ENCODE measurements around the gene BLVRB.
"Not testable (repeated sequence)": the region's sequence is repeated elsewhere in the genome, so short reads cannot be mapped to it uniquely, and the experiment has no call there.

The BLVRB gene

DNA sequence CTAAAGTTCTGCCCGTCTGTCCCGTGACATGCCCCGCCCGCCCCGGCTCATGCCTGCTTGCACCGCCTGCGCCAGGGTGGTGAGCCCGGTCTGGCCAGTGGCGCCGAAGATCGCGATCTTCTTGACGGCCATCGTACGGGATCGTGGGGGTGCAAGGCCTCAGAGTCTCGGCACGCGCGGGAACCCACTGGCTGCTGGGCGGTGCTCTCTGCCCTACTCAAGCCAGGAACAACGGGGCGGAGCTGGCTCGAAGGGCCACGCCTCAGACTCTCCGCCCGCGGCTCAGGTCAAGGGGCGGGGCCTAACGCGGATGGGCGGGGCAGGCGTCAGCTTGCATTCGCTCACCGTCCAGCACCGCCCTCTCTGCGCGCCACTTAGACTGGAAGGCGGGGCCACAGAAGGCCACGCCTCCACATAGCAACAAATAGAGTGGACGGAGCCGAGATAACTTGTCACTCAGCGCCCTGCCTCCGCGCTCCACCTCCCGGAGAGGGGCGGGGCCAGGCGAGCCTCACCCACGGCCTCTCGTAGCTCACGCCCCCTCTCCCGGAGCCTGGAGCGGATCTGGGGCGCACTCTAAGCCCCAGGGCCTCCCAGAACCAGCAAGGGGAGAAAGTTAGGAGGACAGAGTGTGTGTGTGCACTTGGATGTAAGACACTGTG lies at the start of gene BLVRB:
TSS of gene BLVRB (minus strand) at position 189 of the 662 bp plus-strand sequence. CDS start at position 132, 57 bp downstream.
- DNase-seq: peak; percentile 98

DNA sequence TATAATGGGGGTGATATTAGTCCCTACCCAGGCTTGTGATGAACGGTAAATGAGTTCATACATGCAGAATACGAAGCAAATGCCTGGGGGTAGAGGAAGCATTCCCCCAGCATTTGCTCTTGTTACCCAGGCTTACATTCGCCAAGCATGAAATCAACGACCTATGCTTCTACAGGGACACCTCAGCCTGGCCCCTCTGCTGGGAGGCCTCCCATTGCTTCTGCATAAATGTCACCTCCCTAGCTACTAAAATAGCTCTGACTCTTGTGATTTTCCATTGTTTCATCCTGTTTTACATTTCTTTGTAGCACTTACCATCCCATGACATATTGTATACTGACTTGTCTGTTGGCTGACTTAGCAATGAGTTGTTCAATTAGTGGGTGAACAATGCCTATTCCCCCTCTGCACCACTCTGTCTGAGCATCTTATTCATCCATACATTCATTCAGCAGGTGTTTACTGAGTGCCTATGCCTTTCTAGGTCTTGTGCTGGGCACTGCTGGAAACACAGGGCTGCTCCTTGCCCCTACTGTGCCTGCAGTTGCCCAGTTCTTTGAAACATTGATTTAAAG lies 48.3 kb upstream of the BLVRB start:
- DNase-seq: no peak

GRCh38 chr19:40513345-40513678 lies 47.8 kb upstream of the BLVRB start:
- no peak for DNase-seq

GRCh38 chr19:40512473-40513344 lies 47.2 kb upstream of the BLVRB start:
- no peak for DNase-seq

GRCh38 chr19:40512110-40512472 lies 46.5 kb upstream of the BLVRB start:
- DNase-seq: no peak

GRCh38 chr19:40511487-40511886 lies 45.9 kb upstream of the BLVRB start:
- DNase-seq: no peak

DNA sequence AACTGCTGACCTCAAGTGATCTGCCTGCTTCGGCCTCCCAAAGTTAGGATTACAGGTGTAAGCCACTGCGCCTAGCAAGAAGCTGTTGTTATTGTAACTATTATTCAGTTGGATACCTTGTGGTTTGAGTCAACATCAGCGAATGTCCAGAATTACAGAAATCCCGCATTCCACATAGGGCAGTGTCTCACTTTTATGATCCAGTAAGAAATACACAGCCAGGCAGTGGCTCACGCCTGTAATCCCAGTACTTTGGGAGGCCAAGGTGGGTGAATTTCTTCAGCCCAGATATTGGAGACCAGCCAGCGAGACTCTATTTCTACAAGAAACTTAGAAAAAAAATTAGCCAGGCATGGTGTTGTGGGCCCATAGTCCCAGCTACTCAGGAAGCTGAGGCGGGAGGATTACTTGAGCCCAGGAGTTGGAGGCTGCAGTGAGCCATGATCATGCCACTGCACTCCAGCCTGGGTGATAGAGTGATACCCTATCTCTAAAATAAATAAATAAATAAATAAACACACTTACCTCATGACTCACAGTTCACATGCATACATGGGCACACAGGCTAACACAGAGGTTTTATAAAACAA lies 45.1 kb upstream of the BLVRB start:
- no peak for DNase-seq

GRCh38 chr19:40508739-40509260 lies 43.3 kb upstream of the BLVRB start:
- DNase-seq: no peak

GRCh38 chr19:40507892-40508291 lies 42.3 kb upstream of the BLVRB start:
- DNase-seq: no peak

DNA sequence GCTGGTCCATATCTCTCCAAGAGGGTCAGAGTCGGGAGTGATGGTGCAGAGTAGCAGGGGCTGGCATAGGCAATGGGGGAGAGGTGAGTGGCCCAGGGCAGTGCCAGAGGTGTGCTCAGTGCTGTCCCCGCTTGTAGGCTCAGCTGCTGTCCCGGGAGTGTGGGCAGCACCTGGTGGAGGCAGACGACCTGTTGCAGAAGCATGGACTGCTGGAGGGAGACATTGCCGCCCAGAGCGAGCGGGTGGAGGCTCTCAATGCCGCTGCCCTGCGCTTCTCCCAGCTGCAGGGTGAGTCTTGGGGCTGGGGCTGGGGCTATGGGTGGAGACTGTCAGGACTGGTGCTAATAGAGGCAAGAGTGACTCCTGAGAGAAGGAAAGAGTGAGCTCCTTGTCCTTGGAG lies 40.6 kb upstream of the BLVRB start:
- no peak for DNase-seq

- no peak for DNase-seq
Observed at GRCh38 chr19:40503320-40503695, 37.8 kb upstream of the BLVRB start.

DNA sequence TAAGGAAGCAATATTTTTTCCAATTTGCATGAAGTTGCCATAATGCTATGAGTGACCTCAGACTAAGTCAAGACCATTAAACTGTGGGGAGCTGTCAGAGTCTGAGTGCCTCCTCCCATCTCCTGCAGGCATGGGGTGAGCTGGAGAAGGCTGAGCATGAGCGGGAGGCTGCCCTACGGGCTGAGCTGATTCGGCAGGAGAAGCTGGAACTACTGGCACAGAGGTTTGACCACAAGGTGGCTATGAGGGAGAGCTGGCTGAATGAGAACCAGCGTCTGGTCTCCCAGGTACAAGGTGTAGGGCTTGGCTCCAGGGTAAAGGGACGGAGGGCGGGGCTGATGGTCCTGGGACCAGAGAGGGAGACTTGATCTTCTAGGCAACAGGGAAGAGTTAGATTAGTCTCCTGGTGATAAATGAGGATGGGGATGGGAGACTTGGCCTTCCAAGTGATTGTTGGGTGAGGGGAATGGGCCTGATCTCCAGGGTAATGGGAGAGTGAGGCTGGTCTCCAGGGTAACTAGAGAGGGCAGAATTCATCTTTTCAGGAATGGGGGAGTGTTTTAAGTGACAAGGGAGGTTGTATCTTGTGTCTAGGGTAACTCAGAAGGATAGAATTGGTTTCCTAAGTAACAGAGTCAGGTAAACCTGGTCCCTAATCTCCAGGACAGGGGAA lies 37.2 kb upstream of the BLVRB start:
- no peak for DNase-seq

DNA sequence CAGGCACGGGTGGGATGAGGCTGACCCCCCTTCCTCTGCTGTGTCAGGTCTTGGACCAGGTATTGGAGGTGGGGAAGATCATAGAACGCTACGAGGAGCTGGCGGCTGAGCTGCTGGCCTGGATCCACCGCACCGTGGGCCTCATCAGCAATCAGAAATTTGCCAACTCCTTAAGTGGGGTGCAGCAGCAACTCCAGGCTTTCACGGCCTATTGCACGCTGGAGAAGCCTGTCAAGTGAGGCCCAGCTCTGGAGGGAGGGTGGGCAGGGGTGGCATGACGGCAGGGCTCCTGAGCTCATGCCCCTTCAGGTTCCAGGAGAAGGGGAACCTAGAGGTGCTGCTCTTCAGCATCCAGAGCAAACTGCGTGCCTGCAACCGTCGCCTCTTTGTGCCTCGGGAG lies 36.5 kb upstream of the BLVRB start:
- DNase-seq: no peak

- DNase-seq: no peak
Observed at GRCh38 chr19:40501599-40501998, 36.1 kb upstream of the BLVRB start.

DNA sequence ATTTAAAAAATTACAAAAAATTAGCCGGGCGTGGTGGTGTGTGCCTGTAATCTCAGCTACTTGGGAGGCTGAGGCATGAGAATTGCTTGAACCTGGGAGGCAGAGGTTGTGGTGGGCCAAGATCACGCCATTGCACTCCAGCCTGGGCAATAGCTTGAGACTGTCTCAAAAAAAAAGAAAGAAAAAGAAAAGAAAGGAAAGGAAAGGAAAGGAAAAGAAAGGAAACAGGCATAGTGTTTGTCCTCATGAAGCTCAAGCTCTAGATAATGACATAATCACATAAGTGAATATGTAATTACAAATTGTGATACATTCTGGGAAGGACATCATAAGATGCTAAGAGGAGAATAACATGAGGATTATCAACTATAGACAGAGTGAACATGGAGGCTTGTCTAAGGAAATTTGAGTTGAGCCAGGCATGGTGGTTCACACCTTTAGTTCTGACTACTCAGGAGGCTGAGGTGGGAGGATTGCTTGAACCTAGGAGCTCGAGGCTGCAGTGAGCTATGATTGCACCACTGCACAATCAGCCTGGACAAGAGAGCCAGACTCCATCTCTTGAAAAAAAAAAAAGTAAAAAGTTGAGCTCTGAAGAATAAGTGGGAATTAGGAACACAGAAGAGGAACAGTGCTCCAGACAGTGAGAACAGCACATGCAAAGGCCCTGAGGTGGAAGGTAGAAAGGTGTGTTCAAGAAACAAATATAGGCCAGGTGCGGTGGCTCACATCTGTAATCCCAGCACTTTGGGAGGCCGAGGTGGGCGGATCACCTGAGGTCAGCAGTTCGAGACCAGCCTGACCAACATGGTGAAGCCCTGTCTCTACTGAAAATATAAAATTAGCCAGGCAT lies 35.4 kb upstream of the BLVRB start:
- not testable (repeated sequence) for DNase-seq

DNA sequence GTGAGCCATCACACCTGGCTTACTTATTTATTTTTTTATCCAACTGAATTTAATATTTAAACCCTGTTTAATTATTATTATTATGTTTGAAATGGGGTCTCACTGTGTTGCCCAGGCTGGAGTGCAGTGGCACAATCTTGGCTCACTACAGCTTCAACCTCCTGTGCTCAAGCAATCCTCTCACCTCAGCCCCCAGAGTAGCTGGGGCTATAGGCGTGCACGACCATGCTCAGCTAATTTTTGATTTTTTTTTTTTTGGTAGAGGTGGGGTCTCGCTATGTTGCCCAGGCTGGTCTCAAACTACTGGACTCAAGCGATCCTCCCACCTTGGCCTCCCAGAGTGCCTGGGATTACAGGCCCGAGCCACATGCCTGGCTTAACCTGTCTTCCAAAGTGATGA lies 33.8 kb upstream of the BLVRB start:
- DNase-seq: no peak

DNA sequence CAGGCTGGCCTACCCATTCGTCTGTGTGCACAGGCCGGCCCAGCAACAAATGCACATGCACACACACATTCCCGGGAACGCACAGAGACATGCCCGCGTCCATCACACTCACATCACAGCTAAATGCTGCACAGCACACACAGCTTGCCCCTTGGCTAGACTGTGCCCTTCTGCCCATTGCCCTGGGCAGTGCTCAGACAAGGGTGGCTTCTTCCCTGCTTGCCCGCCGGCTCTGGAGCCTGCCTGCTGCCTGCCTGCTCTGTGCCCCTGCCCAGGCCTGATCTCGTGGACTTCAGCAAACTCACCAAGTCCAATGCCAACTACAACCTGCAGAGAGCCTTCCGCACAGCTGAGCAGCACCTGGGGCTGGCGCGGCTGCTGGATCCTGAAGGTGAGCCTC lies 31.7 kb upstream of the BLVRB start:
- no peak for DNase-seq

DNA sequence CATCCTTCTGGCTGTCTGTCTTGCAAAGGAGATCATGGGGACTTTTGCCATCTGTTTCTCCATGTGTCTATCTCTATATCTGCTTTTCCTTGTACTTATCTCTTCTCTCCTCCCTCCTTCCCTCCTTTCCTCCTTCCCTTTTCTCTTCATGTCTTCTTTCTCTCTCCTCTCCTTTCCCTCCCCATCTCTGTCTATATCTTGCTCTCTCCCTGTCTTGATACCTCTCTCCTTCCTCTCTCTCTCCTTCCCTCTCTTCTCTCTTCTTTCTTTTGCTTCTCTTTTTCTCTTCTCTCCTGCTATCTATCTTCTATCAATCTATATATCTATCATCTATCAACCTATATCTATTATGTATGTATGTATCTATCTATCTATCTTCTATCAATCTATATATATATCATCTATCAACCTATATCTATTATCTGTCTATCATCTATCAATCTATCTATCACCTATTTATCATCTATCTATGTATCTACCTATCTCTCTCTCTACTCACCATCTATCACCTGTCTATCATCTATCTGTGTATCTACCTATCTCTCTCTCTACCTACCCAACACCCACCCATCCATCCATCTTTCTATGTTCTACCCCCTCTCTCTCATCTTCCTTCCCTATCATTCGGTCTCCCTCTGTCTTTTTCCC lies 28.8 kb upstream of the BLVRB start:
- DNase-seq: no peak

GRCh38 chr19:40493778-40494177 lies 28.2 kb upstream of the BLVRB start:
- no peak for DNase-seq

- DNase-seq: no peak
Observed at GRCh38 chr19:40492274-40492673, 26.7 kb upstream of the BLVRB start.

GRCh38 chr19:40489882-40490230 lies 24.3 kb upstream of the BLVRB start:
- DNase-seq: no peak

GRCh38 chr19:40486017-40486416 lies 20.5 kb upstream of the BLVRB start:
- no peak for DNase-seq
